Fibroblast of lung (primary cell): ENCODE measurements around the gene EDA.

Experiments
- CTCF ChIP-seq, 2 donors: IDR thresholded peaks in 1 of 2; conservative IDR thresholded peaks in 1 of 2; 1 replicate in 1 of 2; 2 replicates in 1 of 2; pipeline ENCODE4 v1.5.1; 2011 to 2012; ENCODE audit warnings: low read length in 2 of 2, control low read depth in 1 of 2, inconsistent platforms in 1 of 2, low read depth in 1 of 2, mild to moderate bottlenecking in 1 of 2
- EZH2 ChIP-seq: IDR thresholded peaks from 2 replicates; pipeline ENCODE4 v1.5.1; 2012; ENCODE audit warnings: low read length, control low read depth, mild to moderate bottlenecking; ENCODE audit errors: missing control alignments

GRCh38 chrX:70001708-70002341 is 385.9 kb downstream of the EDA start:
- TF ChIP-seq CTCF (conservative IDR thresholded peaks at IDR 0.05 in 1 of 2, IDR thresholded peaks at IDR 0.05 in 1 of 2; ENCODE audit: low read depth in 1 of 2, low read length in 2 of 2) (no peak), EZH2 (no peak)
